ENCODE measurements around the gene TSPAN7.

Gene TSPAN7

DNA sequence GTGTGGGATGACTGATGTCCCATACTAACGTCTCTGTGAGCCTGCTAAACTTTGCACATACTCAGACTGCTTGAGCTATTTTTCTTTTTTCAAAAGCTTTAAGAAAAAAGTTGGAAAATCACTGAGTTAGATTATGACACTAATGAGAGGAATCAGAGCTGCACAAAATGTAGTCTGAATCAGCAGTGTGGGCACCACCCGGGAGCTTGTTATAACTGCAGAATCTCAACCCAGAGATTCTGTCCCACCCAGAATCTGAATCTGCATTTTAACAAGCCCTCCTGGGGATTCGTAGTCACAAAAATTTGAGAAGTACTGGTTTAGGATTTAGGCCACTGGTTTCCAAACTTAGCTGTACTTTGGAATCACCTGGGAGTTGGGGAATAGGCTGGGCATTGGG is 137.8 kb downstream of the TSPAN7 start:
- Histone ChIP-seq H3F3A (ENCODE audit: low read depth) (no peaks in the 10 kb centered on the region), H3K4me2 (ENCODE audit: low read depth, low read length, poor library complexity, severe bottlenecking) (no peak overlapping the region), H2AFZ (ENCODE audit: low read length) (no peak overlapping the region), H3K4me1 (ENCODE audit: insufficient read depth, low read length, poor library complexity, severe bottlenecking) (no peaks in the 10 kb centered on the region), H3K36me3 (ENCODE audit: insufficient read depth, low read length) (no peaks in the 10 kb centered on the region), H3K9ac (ENCODE audit: low read depth, low read length, poor library complexity, severe bottlenecking) (no peak overlapping the region), H3K9me2 (replicated peaks; ENCODE audit: low read depth, low read length) (no peaks in the 10 kb centered on the region), H3K27me3 (ENCODE audit: insufficient read depth, low read length, poor library complexity, severe bottlenecking) (no peaks in the 10 kb centered on the region), H3K4me3 (ENCODE audit: low read length, poor library complexity, severe bottlenecking) (no peak overlapping the region), H3K9me3 (ENCODE audit: insufficient read depth, low read depth, low read length) (no peaks in the 10 kb centered on the region), H4K20me1 (ENCODE audit: insufficient read depth, low read length, poor library complexity, severe bottlenecking) (no peaks in the 10 kb centered on the region), H3K79me2 (ENCODE audit: insufficient read depth, low read length) (no peaks in the 10 kb centered on the region)
- TF ChIP-seq EZH2phosphoT487 (IDR thresholded peaks at IDR 0.05; ENCODE audit: borderline replicate concordance) = no peak
- TF ChIP-seq, protein P1, sequence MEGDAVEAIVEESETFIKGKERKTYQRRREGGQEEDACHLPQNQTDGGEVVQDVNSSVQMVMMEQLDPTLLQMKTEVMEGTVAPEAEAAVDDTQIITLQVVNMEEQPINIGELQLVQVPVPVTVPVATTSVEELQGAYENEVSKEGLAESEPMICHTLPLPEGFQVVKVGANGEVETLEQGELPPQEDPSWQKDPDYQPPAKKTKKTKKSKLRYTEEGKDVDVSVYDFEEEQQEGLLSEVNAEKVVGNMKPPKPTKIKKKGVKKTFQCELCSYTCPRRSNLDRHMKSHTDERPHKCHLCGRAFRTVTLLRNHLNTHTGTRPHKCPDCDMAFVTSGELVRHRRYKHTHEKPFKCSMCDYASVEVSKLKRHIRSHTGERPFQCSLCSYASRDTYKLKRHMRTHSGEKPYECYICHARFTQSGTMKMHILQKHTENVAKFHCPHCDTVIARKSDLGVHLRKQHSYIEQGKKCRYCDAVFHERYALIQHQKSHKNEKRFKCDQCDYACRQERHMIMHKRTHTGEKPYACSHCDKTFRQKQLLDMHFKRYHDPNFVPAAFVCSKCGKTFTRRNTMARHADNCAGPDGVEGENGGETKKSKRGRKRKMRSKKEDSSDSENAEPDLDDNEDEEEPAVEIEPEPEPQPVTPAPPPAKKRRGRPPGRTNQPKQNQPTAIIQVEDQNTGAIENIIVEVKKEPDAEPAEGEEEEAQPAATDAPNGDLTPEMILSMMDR (conservative IDR thresholded peaks at IDR 0.05; ENCODE audit: low read length) = no peak

DNA sequence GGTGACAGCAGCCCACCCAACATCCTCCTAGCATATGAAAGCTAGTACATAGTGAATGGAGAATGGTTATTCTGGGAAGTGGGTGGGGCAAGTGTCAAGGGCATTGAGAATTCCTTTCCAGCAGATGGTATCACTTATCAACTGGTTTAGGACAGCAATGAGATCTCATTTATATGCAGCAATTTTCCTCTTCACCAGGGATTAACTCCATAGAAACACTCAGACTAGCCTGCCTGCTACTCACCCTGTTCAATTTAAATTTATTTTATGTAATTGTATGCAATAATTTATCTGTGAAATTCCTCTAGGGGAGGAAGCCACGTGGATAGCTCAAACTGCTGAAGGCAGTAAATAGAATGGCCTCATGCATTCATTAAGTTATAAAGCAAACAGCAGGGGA is 138.4 kb downstream of the TSPAN7 start:
- Histone ChIP-seq H3K79me2 (ENCODE audit: insufficient read depth, low read length) (no peaks in the 10 kb centered on the region), H3K9me2 (replicated peaks; ENCODE audit: low read depth, low read length) (no peaks in the 10 kb centered on the region), H3K4me1 (ENCODE audit: insufficient read depth, low read length, poor library complexity, severe bottlenecking) (no peaks in the 10 kb centered on the region), H3K9ac (ENCODE audit: low read depth, low read length, poor library complexity, severe bottlenecking) (no peak overlapping the region), H3F3A (ENCODE audit: low read depth) (no peaks in the 10 kb centered on the region), H3K4me3 (ENCODE audit: low read length, poor library complexity, severe bottlenecking) (no peak overlapping the region), H3K9me3 (ENCODE audit: insufficient read depth, low read depth, low read length) (no peaks in the 10 kb centered on the region), H3K4me2 (ENCODE audit: low read depth, low read length, poor library complexity, severe bottlenecking) (no peak overlapping the region), H4K20me1 (ENCODE audit: insufficient read depth, low read length, poor library complexity, severe bottlenecking) (no peaks in the 10 kb centered on the region), H3K36me3 (ENCODE audit: insufficient read depth, low read length) (no peaks in the 10 kb centered on the region), H2AFZ (ENCODE audit: low read length) (no peak overlapping the region), H3K27me3 (ENCODE audit: insufficient read depth, low read length, poor library complexity, severe bottlenecking) (no peaks in the 10 kb centered on the region)
- TF ChIP-seq, protein P1 (conservative IDR thresholded peaks at IDR 0.05; ENCODE audit: low read length) = no peak
- no peak for TF ChIP-seq EZH2phosphoT487 (IDR thresholded peaks at IDR 0.05; ENCODE audit: borderline replicate concordance)

DNA sequence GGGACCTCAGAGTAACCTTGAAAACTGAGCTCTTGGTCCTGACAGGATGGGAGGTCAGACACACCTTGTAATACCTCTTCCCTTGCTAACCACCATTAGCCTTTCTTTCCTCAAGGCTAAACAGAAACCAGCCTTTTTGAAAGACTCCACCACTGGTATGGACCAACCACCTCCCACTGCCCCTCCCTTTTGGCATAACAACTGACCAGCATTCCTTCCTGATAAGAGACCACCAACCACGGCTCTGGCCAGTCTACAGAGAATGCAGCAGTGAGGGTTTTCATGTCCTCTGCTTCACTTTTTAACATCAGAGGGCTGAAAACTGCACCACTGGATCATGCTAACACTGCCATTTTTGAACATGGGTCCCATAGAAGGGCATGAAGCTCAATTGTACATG is 139.7 kb downstream of the TSPAN7 start:
- TF ChIP-seq, protein P1 (conservative IDR thresholded peaks at IDR 0.05; ENCODE audit: low read length) = no peak
- TF ChIP-seq EZH2phosphoT487 (IDR thresholded peaks at IDR 0.05; ENCODE audit: borderline replicate concordance) = no peak
- Histone ChIP-seq H3K9ac (ENCODE audit: low read depth, low read length, poor library complexity, severe bottlenecking) (no peak overlapping the region), H3K9me2 (replicated peaks; ENCODE audit: low read depth, low read length) (no peaks in the 10 kb centered on the region), H2AFZ (ENCODE audit: low read length) (no peak overlapping the region), H3F3A (ENCODE audit: low read depth) (no peaks in the 10 kb centered on the region), H4K20me1 (ENCODE audit: insufficient read depth, low read length, poor library complexity, severe bottlenecking) (no peaks in the 10 kb centered on the region), H3K79me2 (ENCODE audit: insufficient read depth, low read length) (no peaks in the 10 kb centered on the region), H3K4me3 (ENCODE audit: low read length, poor library complexity, severe bottlenecking) (no peak overlapping the region), H3K4me2 (ENCODE audit: low read depth, low read length, poor library complexity, severe bottlenecking) (no peak overlapping the region), H3K9me3 (ENCODE audit: insufficient read depth, low read depth, low read length) (no peaks in the 10 kb centered on the region), H3K4me1 (ENCODE audit: insufficient read depth, low read length, poor library complexity, severe bottlenecking) (no peaks in the 10 kb centered on the region), H3K27me3 (ENCODE audit: insufficient read depth, low read length, poor library complexity, severe bottlenecking) (no peaks in the 10 kb centered on the region), H3K36me3 (ENCODE audit: insufficient read depth, low read length) (no peaks in the 10 kb centered on the region)
